HG02642 (cell line): ENCODE measurements around the gene CDK5RAP2.
"Not testable (repeated sequence)": the region's sequence is repeated elsewhere in the genome, so short reads cannot be mapped to it uniquely, and the experiment has no call there.

Source experiments
- ATAC-seq: cut with Tn5 transposase; IDR thresholded peaks from one replicate; pipeline ENCODE4 v1.9.1; 2021; ENCODE audit warnings: mild to moderate bottlenecking; ENCODE audit not compliant: unreplicated experiment, poor library complexity

The CDK5RAP2 gene

GRCh38 chr9:120580051-120580896 is at the start of gene CDK5RAP2:
TSS of gene CDK5RAP2 (minus strand) at chr9:120580167. CDS start at chr9:120579978, 189 bp downstream.
- ATAC-seq = peak; percentile 93

GRCh38 chr9:120628925-120629497 is 49.0 kb upstream of the CDK5RAP2 start:
- ATAC-seq = not testable (repeated sequence)

DNA sequence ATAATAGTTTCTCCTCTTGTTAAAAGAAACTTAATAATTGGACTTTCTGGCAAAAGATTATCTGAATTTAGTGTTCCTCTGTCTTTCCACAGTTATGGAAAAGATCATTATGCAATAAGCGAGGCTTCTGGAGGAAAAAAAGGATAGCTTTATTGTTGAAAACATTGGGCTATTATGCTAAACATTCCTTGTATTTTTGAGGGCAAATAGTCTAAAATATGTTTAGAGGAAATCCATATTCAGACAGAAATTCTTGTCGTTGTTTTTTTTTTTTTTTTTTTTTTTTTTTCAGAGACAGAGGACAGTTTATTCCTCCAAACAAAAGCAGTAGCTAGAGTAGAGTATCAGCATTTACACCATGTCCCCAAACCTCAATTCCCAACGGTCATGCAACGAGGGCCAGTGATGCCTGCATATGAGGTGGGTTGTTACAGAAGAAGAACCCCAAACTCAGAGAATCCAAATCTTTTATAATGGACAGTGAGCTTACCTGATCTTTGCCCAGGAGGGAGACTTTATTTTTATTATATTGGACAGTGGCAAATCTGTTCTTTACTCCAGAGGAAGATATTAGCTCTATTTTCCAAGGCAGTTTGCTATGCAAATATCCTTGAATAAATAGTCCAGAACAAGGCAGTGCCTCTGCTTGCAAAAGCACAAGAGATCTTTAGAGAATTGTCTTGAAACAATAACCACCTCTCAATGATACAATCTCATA is 48.4 kb upstream of the CDK5RAP2 start:
- ATAC-seq = no peak

DNA sequence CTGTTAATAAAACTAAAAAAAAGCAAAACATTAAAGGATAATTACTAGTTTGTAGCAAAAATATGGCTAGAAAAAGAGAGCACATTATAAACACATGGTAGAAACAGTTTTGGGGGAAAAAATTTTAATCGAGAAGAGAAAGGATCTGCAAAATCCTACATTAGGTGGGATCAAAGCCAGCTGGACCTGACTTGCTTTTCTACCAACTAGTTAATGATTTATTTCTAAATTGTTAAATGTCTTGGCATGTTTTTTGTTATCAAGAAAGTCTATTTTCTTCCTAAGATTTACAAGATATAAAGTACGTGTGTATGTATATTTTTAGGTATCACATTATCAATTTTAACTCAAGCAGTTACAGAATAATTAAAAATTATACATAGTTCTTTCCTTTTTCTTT is 47.1 kb upstream of the CDK5RAP2 start:
- no peak for ATAC-seq

DNA sequence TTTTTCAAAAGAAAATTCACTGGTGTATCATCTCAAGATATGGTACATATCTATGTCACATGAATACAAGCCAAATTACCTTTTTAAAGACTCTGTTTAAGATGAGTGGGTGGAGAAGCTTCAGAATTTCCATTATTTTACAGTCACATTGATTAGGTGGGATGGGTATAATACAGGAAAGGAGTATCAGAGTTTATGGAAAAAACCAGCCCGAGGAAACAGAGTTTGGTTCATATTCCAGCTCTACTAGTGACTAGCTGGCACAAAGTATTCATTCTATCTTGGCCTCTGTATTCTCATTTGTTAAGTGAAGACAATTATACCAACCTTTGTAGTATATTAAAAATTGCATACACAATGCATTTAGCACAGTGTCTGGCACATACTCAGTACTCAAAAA is 46.5 kb upstream of the CDK5RAP2 start:
- ATAC-seq = no peak

DNA sequence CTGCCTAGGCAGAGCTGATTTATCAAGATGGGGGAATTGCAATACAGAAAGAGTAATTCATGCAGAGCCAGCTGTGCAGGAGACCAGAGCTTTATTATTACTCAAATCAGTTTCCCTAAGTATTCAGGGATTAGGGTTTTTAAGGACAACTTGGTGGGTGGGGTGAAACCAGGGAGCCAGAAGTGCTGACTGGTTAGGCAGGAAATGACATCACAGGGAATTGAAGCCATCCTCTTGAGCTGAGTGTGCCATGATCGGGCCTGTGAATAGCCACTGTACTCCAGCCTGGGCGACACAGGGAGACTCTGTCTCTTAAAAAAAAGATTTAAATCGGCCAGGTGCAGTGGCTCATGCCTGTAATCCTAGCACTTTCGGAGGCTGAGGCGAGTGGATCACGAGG is 45.3 kb upstream of the CDK5RAP2 start:
- ATAC-seq = no peak

DNA sequence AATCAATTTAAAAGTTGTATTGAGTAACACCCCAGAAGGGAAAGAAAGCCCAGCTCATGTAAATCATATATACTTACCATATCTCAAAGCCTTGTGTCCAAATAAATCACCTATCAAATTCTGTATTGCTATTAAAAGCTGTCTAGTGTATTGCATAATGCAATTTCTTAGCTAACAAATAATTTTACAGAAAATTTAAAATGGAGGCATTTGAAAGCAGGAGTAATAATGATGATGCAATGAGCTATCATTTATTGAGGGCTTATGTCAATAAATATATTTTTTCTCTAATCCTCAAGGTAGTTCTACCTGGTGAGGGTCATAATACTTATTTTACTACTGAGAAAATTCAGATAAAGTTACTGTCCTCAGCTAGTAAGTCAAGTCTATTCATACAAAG is 42.8 kb upstream of the CDK5RAP2 start:
- ATAC-seq = no peak

DNA sequence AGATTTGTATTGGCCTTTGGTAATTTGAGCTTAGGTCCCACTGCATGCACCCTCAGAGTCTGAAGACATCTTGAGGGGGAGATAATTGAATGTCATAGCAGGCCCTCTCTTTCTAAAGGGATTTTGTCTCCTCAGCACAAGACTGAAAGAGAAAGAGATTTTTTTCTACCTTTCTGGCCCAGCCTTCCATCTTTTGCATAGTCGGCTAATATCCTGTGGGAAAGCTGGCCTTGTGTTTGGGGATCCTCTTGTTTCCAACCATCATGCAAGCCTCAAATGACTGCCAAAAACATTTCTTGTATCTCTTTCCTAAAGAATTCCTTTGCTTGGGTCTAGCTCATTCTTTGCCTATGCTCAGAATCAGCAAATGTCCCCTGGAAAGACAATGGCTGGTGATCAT is 42.0 kb upstream of the CDK5RAP2 start:
- no peak for ATAC-seq

- no peak for ATAC-seq
Measured at GRCh38 chr9:120619751-120620655, 40.0 kb upstream of the CDK5RAP2 start.

GRCh38 chr9:120616966-120617935 is 37.3 kb upstream of the CDK5RAP2 start:
- ATAC-seq = no peak

DNA sequence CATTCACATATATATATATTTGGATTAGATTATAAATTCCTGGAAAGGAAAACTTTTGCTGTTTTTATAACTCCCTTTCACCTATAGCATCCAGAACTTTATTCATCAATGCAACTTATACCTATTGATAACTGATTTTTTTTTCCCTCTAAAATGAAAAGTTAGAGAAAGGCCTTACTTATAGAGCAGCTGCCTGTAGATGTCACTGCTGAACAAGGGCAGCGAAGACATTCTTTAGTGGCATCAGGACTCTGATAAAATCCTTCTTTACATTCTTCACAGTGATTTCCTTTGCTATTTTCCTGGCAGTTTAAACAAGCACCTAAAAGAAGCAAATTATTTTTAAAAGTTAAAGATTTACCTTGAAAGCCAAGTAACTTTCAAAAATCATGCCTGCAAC is 32.3 kb upstream of the CDK5RAP2 start:
- ATAC-seq = no peak

- no peak for ATAC-seq
Measured at GRCh38 chr9:120611690-120612068, 31.7 kb upstream of the CDK5RAP2 start.

GRCh38 chr9:120610975-120611689 is 31.2 kb upstream of the CDK5RAP2 start:
- no peak for ATAC-seq

DNA sequence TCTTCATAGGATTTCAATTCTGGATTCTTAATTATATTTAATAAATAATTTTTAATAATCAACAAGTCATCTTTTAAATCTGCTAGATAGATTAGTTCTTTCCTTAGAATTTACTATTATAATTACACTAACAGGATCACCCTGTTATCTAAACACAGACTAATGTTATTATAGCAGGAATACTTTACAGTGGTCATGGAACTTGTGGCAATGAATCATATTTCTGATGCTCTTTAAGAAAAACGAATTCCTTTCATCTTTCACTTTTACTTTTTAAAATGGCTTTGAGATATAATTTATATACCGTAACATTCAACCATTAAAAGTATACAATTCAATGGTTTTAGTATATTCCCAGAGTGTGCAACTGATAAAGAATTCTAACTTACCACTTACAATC is 29.7 kb upstream of the CDK5RAP2 start:
- ATAC-seq = no peak

DNA sequence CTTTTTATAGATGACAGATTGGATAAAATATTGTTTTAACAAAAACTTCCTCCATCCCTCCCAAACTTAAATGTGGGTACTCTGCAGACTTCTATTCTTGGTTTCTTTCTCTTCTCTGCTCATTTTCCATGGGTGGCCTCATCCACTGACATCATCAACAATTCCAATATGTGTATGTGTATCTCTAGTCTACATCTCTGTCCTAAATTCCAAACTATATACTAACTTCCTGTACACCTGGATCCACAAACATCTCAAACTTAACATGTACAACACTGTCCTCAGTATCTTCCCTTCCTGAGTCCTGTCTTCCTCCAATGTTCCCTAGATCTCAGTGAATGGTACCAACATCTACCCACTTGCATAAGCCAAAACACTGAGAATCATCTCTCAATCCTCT is 28.5 kb upstream of the CDK5RAP2 start:
- no peak for ATAC-seq

DNA sequence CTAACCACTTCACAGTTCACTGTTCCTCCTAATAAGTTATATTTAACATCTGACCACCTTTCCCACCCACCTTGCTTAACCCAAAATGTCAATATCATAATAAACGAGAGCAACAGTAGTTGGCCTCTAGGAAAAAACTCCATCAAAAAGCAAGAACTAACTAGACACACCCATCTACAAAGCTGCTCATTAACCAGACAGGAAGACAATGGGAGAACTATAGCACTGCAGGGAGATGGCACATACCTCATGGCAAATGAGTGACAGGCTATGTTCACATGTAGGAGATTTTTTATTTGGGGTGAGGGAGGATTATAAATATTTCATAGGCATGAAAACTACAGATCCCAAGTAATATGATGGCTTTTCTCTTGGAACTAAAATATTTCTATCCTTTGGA is 23.6 kb upstream of the CDK5RAP2 start:
- ATAC-seq = no peak

- ATAC-seq = no peak
Measured at GRCh38 chr9:120603010-120603409, 23.0 kb upstream of the CDK5RAP2 start.

DNA sequence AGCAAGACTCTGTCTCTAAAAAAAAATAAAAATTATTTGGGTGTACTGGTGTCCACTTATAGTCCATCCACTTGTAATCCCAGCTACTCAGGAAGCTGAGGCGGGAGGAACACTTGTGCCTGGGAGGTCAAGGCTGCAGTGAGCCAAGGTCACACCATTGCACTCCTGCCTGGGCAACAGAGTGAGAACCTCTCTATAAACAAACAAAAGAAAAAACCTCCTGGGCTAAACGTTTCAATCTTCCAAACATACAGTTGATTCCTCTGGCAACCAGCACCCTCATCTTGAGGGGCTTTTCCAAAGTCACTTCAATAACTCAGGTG is 13.9 kb upstream of the CDK5RAP2 start:
- no peak for ATAC-seq
